Smooth muscle cell (in vitro differentiated cells): ENCODE results near the gene KCTD20. TPM values are rescaled to one million over a fixed set of nuclear protein-coding genes. Genes with fewer than 3 reads are reported as not detected.

ENCODE experiments used
- DNase-seq: peaks from one replicate; lab custom pipeline; 2025; ENCODE audit not compliant: unreplicated experiment; lab: John Stamatoyannopoulos, UW
- H2AFZ ChIP-seq: fragments of 200-600 bp; sonication (generic); 2 replicates; pipeline ENCODE4 v1.6.0; 2016; ENCODE audit warnings: antibody characterized with exemption, low read depth, mild to moderate bottlenecking
- H3F3A ChIP-seq: fragments of 200-600 bp; sonication (generic); 2 replicates; pipeline ENCODE4 v1.6.0; 2017; ENCODE audit warnings: antibody characterized with exemption, low read depth
- H3K27ac ChIP-seq: fragments of 200-600 bp; sonication (generic); 2 replicates; pipeline ENCODE4 v1.5.1; 2016; ENCODE audit warnings: low read depth, mild to moderate bottlenecking
- H3K27me3 ChIP-seq: fragments of 200-600 bp; sonication (generic); 2 replicates; pipeline ENCODE4 v1.6.1; 2016; ENCODE audit warnings: low read depth, mild to moderate bottlenecking
- H3K36me3 ChIP-seq: fragments of 200-600 bp; sonication (generic); 2 replicates; pipeline ENCODE4 v1.5.1; 2016; ENCODE audit warnings: low read depth
- H3K4me1 ChIP-seq: fragments of 200-600 bp; sonication (generic); 2 replicates; pipeline ENCODE4 v1.5.1; 2016; ENCODE audit warnings: low read depth
- H3K4me2 ChIP-seq: fragments of 200-600 bp; sonication (generic); 2 replicates; pipeline ENCODE4 v1.6.0; 2016; ENCODE audit warnings: mild to moderate bottlenecking
- H3K4me3 ChIP-seq: fragments of 200-600 bp; sonication (generic); 2 replicates; pipeline ENCODE4 v1.5.1; 2016; ENCODE audit warnings: mild to moderate bottlenecking
- H3K79me2 ChIP-seq: fragments of 200-600 bp; sonication (generic); 2 replicates; pipeline ENCODE4 v1.6.0; 2016; ENCODE audit warnings: low read depth, mild to moderate bottlenecking
- H3K9ac ChIP-seq: fragments of 200-600 bp; sonication (generic); 2 replicates; pipeline ENCODE4 v1.6.0; 2016; ENCODE audit warnings: low read depth
- H3K9me3 ChIP-seq: fragments of 200-600 bp; sonication (generic); replicated peaks from 2 replicates; pipeline ENCODE4 v1.5.1; 2016; ENCODE audit warnings: low read depth
- H4K20me1 ChIP-seq: fragments of 200-600 bp; sonication (generic); 2 replicates; pipeline ENCODE4 v1.6.0; 2016; ENCODE audit warnings: low read depth
- WGBS: methylation state at CpG from one replicate; pipeline ENCODE4 v1.1.7; 2016; ENCODE audit warnings: low lambda C conversion rate; 5-methylcytosine and 5-hydroxymethylcytosine counted together
- polyA plus RNA-seq: library from polyadenylated mRNA; unstranded; fragments of >200 nt; fragmentation: Nextera tagmentation; extraction: Ambion mirVana; gene quantifications from 2 replicates; pipeline ENCODE4 v1.2.1, GENCODE V29; 2016
- total RNA-seq: library from RNA; depleted of rRNA; stranded (reverse); fragments of >200 nt; gene quantifications from 2 replicates; pipeline ENCODE4 v1.2.3, GENCODE V29; 2014
- TF ChIP-seq, protein P1 (sequence below): fragments of 200-600 bp; sonication (generic); IDR thresholded peaks from 2 replicates; pipeline ENCODE4 v1.5.1; 2017; ENCODE audit warnings: borderline replicate concordance, mild to moderate bottlenecking, antibody characterized with exemption; ENCODE audit not compliant: insufficient read depth, poor library complexity, severe bottlenecking

The KCTD20 gene
- total and polyA plus RNA-seq, 2 experiments from 2014 or later, result 31.3 to 54.9 TPM

DNA sequence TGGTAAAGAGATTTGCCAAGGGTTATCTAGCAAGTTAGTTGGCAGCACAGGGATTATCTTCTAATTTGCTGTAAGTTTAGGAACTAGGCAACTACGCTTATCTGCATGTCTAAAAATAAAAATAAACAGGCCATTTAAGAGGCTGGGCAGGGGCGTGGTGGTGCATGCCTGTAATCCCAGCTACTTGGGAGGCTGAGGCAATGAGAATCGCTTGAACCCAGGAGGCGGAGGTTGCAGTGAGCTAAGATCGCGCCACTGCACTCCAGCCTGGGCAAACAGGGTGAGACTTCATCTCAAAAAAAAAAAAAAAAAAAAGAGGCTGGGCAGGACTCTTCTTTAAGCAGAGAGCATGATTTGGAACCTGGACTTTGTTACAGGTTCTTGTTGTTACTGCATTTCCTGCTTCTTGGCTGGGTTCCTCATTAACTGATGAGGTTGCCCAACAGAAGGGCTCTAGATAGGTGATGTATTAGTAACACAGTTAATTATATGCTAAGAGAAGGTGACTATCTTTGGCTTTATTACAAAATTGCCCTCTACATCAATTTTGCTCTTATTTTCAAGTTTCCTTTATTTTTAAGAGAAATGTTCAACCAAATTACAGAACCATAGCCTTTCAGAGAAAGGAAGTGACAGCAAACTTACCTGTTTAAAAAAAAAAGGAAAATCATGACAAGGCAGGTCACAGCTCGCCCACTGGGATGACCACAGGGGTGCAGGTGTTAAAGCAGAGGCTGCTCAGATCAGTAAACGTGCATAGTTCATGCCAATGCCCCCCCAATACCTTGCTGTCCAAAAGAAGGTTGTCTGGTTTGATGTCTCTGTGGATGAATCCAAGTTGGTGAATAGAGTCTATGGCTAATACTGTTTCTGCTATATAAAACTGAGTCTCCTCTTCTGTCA lies 72.0 kb downstream of the KCTD20 start:
- H3K36me3 ChIP-seq, result peaks cover 14% of the 10 kb centered on the region

DNA sequence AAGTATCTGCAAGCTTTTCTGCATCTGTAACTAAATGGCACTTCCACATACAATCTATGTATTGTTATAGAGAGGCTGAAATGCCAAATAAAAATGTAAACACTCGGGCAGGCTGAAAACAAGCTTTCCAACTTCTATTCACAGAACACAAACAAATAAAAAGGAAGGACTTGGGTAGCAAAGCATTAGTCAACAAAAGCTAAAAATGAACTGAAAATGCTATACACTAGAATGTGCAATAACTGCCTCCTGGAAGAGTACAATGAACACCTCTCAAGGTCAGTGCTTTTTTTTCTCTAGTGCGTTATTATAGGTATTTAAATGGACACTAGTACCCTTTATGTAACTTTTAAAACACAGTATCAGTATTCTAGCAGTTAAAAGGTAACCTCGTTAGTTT lies 73.0 kb downstream of the KCTD20 start:
- WGBS, result 95% methylated on average over 3 of the region's 3 CpGs
- TF ChIP-seq, protein P1, sequence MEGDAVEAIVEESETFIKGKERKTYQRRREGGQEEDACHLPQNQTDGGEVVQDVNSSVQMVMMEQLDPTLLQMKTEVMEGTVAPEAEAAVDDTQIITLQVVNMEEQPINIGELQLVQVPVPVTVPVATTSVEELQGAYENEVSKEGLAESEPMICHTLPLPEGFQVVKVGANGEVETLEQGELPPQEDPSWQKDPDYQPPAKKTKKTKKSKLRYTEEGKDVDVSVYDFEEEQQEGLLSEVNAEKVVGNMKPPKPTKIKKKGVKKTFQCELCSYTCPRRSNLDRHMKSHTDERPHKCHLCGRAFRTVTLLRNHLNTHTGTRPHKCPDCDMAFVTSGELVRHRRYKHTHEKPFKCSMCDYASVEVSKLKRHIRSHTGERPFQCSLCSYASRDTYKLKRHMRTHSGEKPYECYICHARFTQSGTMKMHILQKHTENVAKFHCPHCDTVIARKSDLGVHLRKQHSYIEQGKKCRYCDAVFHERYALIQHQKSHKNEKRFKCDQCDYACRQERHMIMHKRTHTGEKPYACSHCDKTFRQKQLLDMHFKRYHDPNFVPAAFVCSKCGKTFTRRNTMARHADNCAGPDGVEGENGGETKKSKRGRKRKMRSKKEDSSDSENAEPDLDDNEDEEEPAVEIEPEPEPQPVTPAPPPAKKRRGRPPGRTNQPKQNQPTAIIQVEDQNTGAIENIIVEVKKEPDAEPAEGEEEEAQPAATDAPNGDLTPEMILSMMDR, result no peak
- Histone ChIP-seq H3K9ac (no peak overlapping the region), H4K20me1 (peaks cover 3% of the 10 kb centered on the region), H3K9me3 (no peaks in the 10 kb centered on the region), H3K27ac (no peak overlapping the region), H3K36me3 (peaks cover 22% of the 10 kb centered on the region), H3F3A (no peaks in the 10 kb centered on the region), H2AFZ (no peak overlapping the region), H3K27me3 (no peaks in the 10 kb centered on the region), H3K4me2 (no peak overlapping the region), H3K4me1 (no peaks in the 10 kb centered on the region), H3K4me3 (no peak overlapping the region), H3K79me2 (no peaks in the 10 kb centered on the region)
- DNase-seq, result no peak

More for the DNA sequence above, 72.0 kb downstream of the KCTD20 start:
- Histone ChIP-seq H4K20me1 (no peaks in the 10 kb centered on the region), H3K4me2 (no peak overlapping the region), H3K27me3 (no peaks in the 10 kb centered on the region), H3F3A (no peaks in the 10 kb centered on the region), H3K4me3 (no peak overlapping the region), H2AFZ (no peak overlapping the region), H3K4me1 (no peaks in the 10 kb centered on the region), H3K79me2 (no peaks in the 10 kb centered on the region), H3K9me3 (no peaks in the 10 kb centered on the region), H3K27ac (no peak overlapping the region), H3K9ac (no peak overlapping the region)
- no peak for DNase-seq
- TF ChIP-seq, protein P1, result no peak
- WGBS, result 91% methylated on average over 8 of the region's 8 CpGs

DNA sequence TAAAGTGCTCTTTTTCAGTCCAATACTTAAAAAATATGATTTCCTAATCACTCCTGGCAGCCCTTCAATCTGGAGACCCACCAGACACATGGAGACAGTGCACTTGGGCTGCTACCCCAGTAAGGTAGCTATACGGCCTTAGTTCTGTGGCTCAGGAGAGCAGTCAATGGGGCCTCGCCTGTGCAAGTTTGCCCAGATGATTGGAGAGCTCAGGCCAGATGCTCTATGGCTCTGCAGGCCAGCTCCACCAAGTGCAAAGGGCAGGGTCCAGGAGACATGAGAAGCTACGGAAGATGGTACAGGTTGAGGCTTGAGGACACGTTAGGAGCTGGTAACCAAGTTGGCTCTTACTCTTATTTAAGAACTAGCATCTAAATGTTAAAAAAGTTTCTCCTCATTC lies 73.8 kb downstream of the KCTD20 start:
- Histone ChIP-seq H3K9me3 (no peaks in the 10 kb centered on the region), H3K4me3 (no peak overlapping the region), H3K36me3 (peaks cover 22% of the 10 kb centered on the region), H3K4me2 (no peak overlapping the region), H3K4me1 (no peaks in the 10 kb centered on the region), H4K20me1 (peaks cover 3% of the 10 kb centered on the region), H3F3A (no peaks in the 10 kb centered on the region), H3K27ac (no peak overlapping the region), H3K27me3 (no peaks in the 10 kb centered on the region), H2AFZ (no peak overlapping the region), H3K79me2 (no peaks in the 10 kb centered on the region), H3K9ac (no peak overlapping the region)
- TF ChIP-seq, protein P1, result no peak
- 99% methylated on average over 4 of the region's 4 CpGs for WGBS
- no peak for DNase-seq

- peaks cover 22% of the 10 kb centered on the region for H3K36me3 ChIP-seq
- no peaks in the 10 kb centered on the region for H3F3A ChIP-seq
- DNase-seq, result no peak
- no peak overlapping the region for H3K27ac ChIP-seq
- H3K4me3 ChIP-seq, result no peak overlapping the region
- H3K4me1 ChIP-seq, result no peaks in the 10 kb centered on the region
- no peaks in the 10 kb centered on the region for H3K79me2 ChIP-seq
- H4K20me1 ChIP-seq, result peaks cover 4% of the 10 kb centered on the region
- H3K4me2 ChIP-seq, result no peak overlapping the region
- no peak overlapping the region for H3K9ac ChIP-seq
- TF ChIP-seq, protein P1, result no peak
- no peak overlapping the region for H2AFZ ChIP-seq
- no peaks in the 10 kb centered on the region for H3K9me3 ChIP-seq
- no peaks in the 10 kb centered on the region for H3K27me3 ChIP-seq
Measured at GRCh38 chr6:36516988-36517387, 74.2 kb downstream of the KCTD20 start.
